ENCODE results near the gene PCTP. TPM values are rescaled to one million over a fixed set of nuclear protein-coding genes. Genes with fewer than 3 reads are reported as not detected.

PCTP gene
- total and polyA plus RNA-seq, 9 of the 15 experiments (the other 6 are each of a cell fraction or from before 2014, with no cell fraction given): 10.9 to 62.3 (median 41.2) TPM

DNA sequence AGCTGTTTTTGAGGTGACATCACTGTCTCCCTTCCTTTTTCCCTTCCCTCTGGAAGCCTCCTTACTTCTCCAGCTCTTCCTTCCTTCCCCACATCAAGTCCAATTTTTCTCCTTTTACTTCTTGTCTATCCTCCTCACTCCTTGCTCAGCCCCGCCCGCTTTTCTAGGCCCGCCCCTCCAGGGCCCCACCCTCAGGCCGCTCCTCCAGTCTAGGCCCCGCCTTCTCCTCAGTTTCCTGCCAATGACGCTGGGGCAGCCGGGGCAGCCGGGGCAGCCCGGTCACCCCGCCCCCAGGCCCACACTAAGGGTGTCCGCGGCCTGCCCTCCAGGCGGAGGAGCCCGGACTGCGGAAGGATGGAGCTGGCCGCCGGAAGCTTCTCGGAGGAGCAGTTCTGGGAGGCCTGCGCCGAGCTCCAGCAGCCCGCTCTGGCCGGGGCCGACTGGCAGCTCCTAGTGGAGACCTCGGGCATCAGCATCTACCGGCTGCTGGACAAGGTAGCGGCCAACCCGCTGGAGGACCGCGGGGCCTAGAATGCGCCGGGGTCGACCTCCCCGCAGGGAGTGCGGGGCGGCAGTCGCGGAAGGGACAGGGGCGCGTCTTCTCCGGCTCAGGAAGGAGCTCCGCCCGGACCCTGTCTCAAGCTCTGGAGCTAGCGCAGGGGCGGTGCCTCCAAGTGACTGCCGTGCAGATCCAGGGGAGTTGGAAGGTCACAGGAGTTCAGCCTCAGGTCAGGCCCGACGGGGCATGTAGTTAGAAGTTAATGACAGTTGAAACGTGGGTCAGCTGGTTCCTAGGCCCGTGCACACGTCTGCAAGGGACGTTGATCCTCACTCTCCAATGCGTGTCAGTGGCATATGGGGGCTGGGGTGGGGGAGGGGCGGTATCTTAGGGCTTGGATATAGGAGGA is at the start of gene PCTP (continued):
- TF ChIP-seq SMAD2 (IDR thresholded peaks at IDR 0.05; ENCODE audit: low read depth, low read length): no peak
- peak in 1 of 2 experiments; percentile 83; a peak in 2 of 4 replicates for TF ChIP-seq TRIM24 (IDR thresholded peaks at IDR 0.05)
- TF ChIP-seq KDM1A (IDR thresholded peaks at IDR 0.05): peak in 1 of 2 experiments; percentile 46; a peak in 1 of 4 replicates
- TF ChIP-seq, protein P1, sequence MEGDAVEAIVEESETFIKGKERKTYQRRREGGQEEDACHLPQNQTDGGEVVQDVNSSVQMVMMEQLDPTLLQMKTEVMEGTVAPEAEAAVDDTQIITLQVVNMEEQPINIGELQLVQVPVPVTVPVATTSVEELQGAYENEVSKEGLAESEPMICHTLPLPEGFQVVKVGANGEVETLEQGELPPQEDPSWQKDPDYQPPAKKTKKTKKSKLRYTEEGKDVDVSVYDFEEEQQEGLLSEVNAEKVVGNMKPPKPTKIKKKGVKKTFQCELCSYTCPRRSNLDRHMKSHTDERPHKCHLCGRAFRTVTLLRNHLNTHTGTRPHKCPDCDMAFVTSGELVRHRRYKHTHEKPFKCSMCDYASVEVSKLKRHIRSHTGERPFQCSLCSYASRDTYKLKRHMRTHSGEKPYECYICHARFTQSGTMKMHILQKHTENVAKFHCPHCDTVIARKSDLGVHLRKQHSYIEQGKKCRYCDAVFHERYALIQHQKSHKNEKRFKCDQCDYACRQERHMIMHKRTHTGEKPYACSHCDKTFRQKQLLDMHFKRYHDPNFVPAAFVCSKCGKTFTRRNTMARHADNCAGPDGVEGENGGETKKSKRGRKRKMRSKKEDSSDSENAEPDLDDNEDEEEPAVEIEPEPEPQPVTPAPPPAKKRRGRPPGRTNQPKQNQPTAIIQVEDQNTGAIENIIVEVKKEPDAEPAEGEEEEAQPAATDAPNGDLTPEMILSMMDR (IDR thresholded peaks at IDR 0.05 in 2 of 3, conservative IDR thresholded peaks at IDR 0.05 in 1 of 3; ENCODE audit: insufficient read depth in 2 of 3, low read depth in 1 of 3, low read length in 3 of 3): peak; percentile 38 to 56 (median 55)
- TF ChIP-seq TFE3 (CRISPR knock-in tag; IDR thresholded peaks at IDR 0.05): no peak
- no peak for TF ChIP-seq ZNF347 (CRISPR knock-in tag; IDR thresholded peaks at IDR 0.05; ENCODE audit: low read depth)
- no peak for TF ChIP-seq SREBF1 (IDR thresholded peaks at IDR 0.05; ENCODE audit: borderline replicate concordance, low read depth, low read length)
- TF ChIP-seq ZNF232 (CRISPR knock-in tag; IDR thresholded peaks at IDR 0.05): no peak
- TF ChIP-seq BACH1 (tag; IDR thresholded peaks at IDR 0.05): no peak
- TF ChIP-seq, protein P2, sequence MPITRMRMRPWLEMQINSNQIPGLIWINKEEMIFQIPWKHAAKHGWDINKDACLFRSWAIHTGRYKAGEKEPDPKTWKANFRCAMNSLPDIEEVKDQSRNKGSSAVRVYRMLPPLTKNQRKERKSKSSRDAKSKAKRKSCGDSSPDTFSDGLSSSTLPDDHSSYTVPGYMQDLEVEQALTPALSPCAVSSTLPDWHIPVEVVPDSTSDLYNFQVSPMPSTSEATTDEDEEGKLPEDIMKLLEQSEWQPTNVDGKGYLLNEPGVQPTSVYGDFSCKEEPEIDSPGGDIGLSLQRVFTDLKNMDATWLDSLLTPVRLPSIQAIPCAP (CRISPR knock-in tag; IDR thresholded peaks at IDR 0.05; ENCODE audit: borderline replicate concordance): no peak
- TF ChIP-seq, protein P3, sequence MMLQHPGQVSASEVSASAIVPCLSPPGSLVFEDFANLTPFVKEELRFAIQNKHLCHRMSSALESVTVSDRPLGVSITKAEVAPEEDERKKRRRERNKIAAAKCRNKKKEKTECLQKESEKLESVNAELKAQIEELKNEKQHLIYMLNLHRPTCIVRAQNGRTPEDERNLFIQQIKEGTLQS (IDR thresholded peaks at IDR 0.05): no peak
- TF ChIP-seq, protein P3 (CRISPR knock-in tag; conservative IDR thresholded peaks at IDR 0.05): no peak
- TF ChIP-seq BRCA1 (IDR thresholded peaks at IDR 0.05): no peak
- no peak for TF ChIP-seq BRCA1 (CRISPR knock-in tag; IDR thresholded peaks at IDR 0.05)
- no peak for TF ChIP-seq KHSRP (IDR thresholded peaks at IDR 0.05)
- no peak for TF ChIP-seq ZFP91 (CRISPR knock-in tag; IDR thresholded peaks at IDR 0.05)
- TF ChIP-seq TAF1 (IDR thresholded peaks at IDR 0.05; ENCODE audit: control insufficient read depth, extremely low read depth, insufficient read depth, low read length, severe bottlenecking): peak; percentile 61
- TF ChIP-seq HSF4 (CRISPR knock-in tag; IDR thresholded peaks at IDR 0.05; ENCODE audit: borderline replicate concordance): no peak
- no peak for TF ChIP-seq CREB3 (tag; conservative IDR thresholded peaks at IDR 0.05; ENCODE audit: low read depth)
